ENCODE measurements around the gene PLK1.

- TF ChIP-seq, protein P1, sequence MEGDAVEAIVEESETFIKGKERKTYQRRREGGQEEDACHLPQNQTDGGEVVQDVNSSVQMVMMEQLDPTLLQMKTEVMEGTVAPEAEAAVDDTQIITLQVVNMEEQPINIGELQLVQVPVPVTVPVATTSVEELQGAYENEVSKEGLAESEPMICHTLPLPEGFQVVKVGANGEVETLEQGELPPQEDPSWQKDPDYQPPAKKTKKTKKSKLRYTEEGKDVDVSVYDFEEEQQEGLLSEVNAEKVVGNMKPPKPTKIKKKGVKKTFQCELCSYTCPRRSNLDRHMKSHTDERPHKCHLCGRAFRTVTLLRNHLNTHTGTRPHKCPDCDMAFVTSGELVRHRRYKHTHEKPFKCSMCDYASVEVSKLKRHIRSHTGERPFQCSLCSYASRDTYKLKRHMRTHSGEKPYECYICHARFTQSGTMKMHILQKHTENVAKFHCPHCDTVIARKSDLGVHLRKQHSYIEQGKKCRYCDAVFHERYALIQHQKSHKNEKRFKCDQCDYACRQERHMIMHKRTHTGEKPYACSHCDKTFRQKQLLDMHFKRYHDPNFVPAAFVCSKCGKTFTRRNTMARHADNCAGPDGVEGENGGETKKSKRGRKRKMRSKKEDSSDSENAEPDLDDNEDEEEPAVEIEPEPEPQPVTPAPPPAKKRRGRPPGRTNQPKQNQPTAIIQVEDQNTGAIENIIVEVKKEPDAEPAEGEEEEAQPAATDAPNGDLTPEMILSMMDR (IDR thresholded peaks at IDR 0.05; ENCODE audit: poor library complexity, severe bottlenecking): no peak
- TF ChIP-seq REST (IDR thresholded peaks at IDR 0.05; ENCODE audit: borderline replicate concordance) (no peak), SMC3 (conservative IDR thresholded peaks at IDR 0.05; ENCODE audit: poor library complexity) (no peak), RAD21 (conservative IDR thresholded peaks at IDR 0.05) (no peak), POLR2AphosphoS5 (IDR thresholded peaks at IDR 0.05) (no peak), TAF1 (IDR thresholded peaks at IDR 0.05; ENCODE audit: low read depth) (no peak), EP300 (conservative IDR thresholded peaks at IDR 0.05; ENCODE audit: poor library complexity, severe bottlenecking) (no peak), EZH2 (IDR thresholded peaks at IDR 0.05; ENCODE audit: borderline replicate concordance, insufficient read depth, low read length, poor library complexity, severe bottlenecking) (no peak), MXI1 (conservative IDR thresholded peaks at IDR 0.05; ENCODE audit: poor library complexity, severe bottlenecking) (no peak)
Measured at GRCh38 chr16:23728112-23728477, 49.4 kb downstream of the PLK1 start.

Measured in neural cell (in vitro differentiated cells).